HL-60 (cell line): ENCODE results near the gene GPR39.

Experiments
- DNase-seq, 2 experiments: peaks; one replicate each; pipeline ENCODE4 v3.0.0-alpha.2; 2010 to 2020; ENCODE audit warnings: low read depth in 1 of 2, low spot score in 1 of 2
- H3K27ac ChIP-seq: fragments of 250-450 bp; sonication (Bioruptor Pico); replicated peaks from 2 replicates; pipeline ENCODE4 v1.5.1; 2020; ENCODE audit warnings: mild to moderate bottlenecking, moderate library complexity
- H3K27me3 ChIP-seq: fragments of 250-450 bp; sonication (Bioruptor Pico); 2 replicates; pipeline ENCODE4 v1.5.1; 2021; ENCODE audit warnings: mild to moderate bottlenecking, moderate library complexity; ENCODE audit not compliant: insufficient read depth, poor library complexity, severe bottlenecking
- H3K4me3 ChIP-seq: replicated peaks from 2 replicates; pipeline ENCODE4 v1.5.1; 2011; ENCODE audit warnings: mild to moderate bottlenecking, control low read depth, low read length; ENCODE audit not compliant: insufficient read depth
- GABPA ChIP-seq: IDR thresholded peaks from 2 replicates; pipeline ENCODE4 v1.6.1; 2012; ENCODE audit warnings: low read depth
- POLR2AphosphoS5 ChIP-seq: IDR thresholded peaks from 2 replicates; pipeline ENCODE4 v1.6.1; 2012; ENCODE audit warnings: low read depth
- SPI1 ChIP-seq: IDR thresholded peaks from 2 replicates; pipeline ENCODE4 v1.6.1; 2012; ENCODE audit warnings: low read depth, mild to moderate bottlenecking, borderline replicate concordance
- TF ChIP-seq, protein P1 (sequence below): IDR thresholded peaks from 2 replicates; pipeline ENCODE4 v1.6.1; 2012; ENCODE audit warnings: low read depth; ENCODE audit not compliant: insufficient replicate concordance
- TF ChIP-seq, protein P2 (sequence below): IDR thresholded peaks from one replicate; pipeline ENCODE4 v1.5.1; 2011; ENCODE audit warnings: low read length, control low read depth, inconsistent platforms; ENCODE audit not compliant: insufficient read depth

Gene GPR39

DNA sequence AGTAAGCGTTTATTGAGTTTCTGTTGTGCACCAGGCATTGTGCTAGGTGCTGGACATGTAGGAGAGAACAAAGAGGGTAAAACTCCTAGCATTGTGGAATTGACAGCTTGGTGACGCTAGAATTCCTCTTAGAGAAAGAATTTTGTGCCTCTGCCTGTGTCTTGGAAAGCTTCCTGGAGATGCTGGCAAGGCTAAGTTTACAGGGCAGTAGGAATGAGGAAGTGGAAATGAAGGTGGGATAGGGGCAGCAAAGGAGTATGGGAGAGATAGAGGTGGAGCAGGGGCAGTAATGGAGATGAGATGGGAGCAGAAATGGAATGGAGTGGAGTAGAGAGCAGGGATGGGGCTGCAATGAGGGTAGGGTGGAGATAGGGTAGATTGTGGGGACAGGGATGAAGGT lies 29.8 kb downstream of the GPR39 start:
- Histone ChIP-seq H3K4me3 (no peak overlapping the region), H3K27me3 (no peaks in the 10 kb centered on the region), H3K27ac (no peak overlapping the region)
- no peak for DNase-seq
- peak; percentile 43; the same call in 1 of the 2 replicates for TF ChIP-seq SPI1
- TF ChIP-seq, protein P1, sequence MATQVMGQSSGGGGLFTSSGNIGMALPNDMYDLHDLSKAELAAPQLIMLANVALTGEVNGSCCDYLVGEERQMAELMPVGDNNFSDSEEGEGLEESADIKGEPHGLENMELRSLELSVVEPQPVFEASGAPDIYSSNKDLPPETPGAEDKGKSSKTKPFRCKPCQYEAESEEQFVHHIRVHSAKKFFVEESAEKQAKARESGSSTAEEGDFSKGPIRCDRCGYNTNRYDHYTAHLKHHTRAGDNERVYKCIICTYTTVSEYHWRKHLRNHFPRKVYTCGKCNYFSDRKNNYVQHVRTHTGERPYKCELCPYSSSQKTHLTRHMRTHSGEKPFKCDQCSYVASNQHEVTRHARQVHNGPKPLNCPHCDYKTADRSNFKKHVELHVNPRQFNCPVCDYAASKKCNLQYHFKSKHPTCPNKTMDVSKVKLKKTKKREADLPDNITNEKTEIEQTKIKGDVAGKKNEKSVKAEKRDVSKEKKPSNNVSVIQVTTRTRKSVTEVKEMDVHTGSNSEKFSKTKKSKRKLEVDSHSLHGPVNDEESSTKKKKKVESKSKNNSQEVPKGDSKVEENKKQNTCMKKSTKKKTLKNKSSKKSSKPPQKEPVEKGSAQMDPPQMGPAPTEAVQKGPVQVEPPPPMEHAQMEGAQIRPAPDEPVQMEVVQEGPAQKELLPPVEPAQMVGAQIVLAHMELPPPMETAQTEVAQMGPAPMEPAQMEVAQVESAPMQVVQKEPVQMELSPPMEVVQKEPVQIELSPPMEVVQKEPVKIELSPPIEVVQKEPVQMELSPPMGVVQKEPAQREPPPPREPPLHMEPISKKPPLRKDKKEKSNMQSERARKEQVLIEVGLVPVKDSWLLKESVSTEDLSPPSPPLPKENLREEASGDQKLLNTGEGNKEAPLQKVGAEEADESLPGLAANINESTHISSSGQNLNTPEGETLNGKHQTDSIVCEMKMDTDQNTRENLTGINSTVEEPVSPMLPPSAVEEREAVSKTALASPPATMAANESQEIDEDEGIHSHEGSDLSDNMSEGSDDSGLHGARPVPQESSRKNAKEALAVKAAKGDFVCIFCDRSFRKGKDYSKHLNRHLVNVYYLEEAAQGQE, result no peak

DNA sequence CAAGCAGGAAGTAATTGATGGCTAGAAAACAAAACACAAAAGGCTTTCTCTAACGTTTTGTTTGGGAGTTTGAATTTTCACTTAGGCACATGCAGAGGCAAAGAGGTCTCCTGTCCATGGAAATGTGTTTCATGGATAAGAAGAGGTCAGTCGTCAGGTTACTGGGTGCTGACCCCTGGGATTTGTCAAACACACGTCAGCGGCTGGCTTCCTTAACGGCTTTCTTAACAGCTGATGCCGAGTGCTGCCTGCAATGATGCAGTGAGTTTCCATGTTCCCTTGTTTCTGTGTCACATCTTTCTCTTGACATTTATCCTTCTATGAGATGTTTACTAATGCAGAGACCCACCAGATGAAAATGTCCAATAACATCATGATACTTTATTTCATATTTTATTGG lies 31.7 kb downstream of the GPR39 start:
- H3K27me3 ChIP-seq, result no peaks in the 10 kb centered on the region
- no peak overlapping the region for H3K27ac ChIP-seq
- no peak for DNase-seq
- H3K4me3 ChIP-seq, result no peak overlapping the region
- TF ChIP-seq SPI1 (no peak), POLR2AphosphoS5 (no peak), GABPA (no peak)
- TF ChIP-seq, protein P2, sequence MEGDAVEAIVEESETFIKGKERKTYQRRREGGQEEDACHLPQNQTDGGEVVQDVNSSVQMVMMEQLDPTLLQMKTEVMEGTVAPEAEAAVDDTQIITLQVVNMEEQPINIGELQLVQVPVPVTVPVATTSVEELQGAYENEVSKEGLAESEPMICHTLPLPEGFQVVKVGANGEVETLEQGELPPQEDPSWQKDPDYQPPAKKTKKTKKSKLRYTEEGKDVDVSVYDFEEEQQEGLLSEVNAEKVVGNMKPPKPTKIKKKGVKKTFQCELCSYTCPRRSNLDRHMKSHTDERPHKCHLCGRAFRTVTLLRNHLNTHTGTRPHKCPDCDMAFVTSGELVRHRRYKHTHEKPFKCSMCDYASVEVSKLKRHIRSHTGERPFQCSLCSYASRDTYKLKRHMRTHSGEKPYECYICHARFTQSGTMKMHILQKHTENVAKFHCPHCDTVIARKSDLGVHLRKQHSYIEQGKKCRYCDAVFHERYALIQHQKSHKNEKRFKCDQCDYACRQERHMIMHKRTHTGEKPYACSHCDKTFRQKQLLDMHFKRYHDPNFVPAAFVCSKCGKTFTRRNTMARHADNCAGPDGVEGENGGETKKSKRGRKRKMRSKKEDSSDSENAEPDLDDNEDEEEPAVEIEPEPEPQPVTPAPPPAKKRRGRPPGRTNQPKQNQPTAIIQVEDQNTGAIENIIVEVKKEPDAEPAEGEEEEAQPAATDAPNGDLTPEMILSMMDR, result no peak
- TF ChIP-seq, protein P1, result no peak

DNA sequence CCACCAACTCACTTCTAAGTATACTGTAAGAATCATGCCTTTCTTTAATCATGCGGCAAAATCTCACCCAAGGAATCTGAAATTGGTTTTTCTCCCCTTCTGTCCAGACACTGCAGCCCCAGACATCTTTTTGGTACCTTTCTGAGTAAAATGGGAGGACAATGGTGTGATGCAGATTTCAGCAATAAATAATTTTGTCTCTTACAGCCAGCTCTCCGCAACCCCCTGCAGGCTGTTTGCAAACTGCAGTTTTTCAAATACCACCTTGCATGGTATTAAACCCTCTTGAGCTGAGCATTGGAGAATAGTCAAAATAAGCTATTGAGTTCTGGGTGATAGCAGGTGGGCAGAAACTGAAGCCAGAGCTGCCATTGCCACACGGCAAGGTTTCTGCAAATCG lies 32.2 kb downstream of the GPR39 start:
- Histone ChIP-seq H3K27ac (no peak overlapping the region), H3K27me3 (no peaks in the 10 kb centered on the region), H3K4me3 (no peak overlapping the region)
- peak in 1 of 2 experiments; percentile 3 for DNase-seq
- no peak for TF ChIP-seq SPI1
- TF ChIP-seq, protein P2, result peak; percentile 34
- no peak for TF ChIP-seq POLR2AphosphoS5
- TF ChIP-seq, protein P1, result no peak

DNA sequence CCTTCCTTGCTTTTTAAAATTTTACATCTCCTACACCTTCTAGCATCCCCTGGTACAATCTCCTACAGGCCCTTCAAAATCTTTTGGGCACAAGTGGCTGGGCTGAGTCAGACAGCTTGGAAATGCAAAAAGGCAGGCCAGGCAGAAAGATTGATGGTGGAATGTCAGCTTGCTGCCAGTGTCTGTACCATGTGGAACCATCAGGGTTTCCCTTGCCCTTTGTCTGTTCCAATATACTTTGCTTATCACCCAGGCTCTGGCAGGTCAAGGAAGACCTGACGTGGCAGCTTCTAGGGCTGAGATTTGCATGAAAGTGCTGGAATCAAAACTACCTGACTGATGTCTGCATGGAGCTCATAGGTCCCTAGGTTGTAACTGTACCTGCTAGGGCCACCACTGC lies 33.3 kb downstream of the GPR39 start:
- DNase-seq, result no peak
- Histone ChIP-seq H3K4me3 (no peak overlapping the region), H3K27me3 (no peaks in the 10 kb centered on the region), H3K27ac (no peak overlapping the region)
- TF ChIP-seq SPI1 (no peak), POLR2AphosphoS5 (no peak), GABPA (no peak)
- TF ChIP-seq, protein P1, result no peak
- TF ChIP-seq, protein P2, result no peak
